K562 (cell line): Measurements from ENCODE around the gene MTHFR. TPM values are rescaled to one million over a fixed set of nuclear protein-coding genes. Genes with fewer than 3 reads are reported as not detected.

Experiments used
- ADNP ChIP-seq: fragments of 200-800 bp; sonication (Bioruptor generic); IDR thresholded peaks from 2 replicates; pipeline ENCODE4 v1.6.1; 2016; ENCODE audit warnings: missing genetic modification characterization, missing compliant biosample characterization
- DDX20 ChIP-seq: fragments of 450-650 bp; IDR thresholded peaks from 2 replicates; pipeline ENCODE4 v1.6.1; 2016; ENCODE audit warnings: missing genetic modification characterization, low read depth, mild to moderate bottlenecking, missing compliant biosample characterization, moderate library complexity
- ELF1 ChIP-seq: fragments of 200-800 bp; sonication (Bioruptor generic); IDR thresholded peaks from 2 replicates; pipeline ENCODE4 v1.6.1; 2016; ENCODE audit warnings: missing genetic modification characterization, missing compliant biosample characterization
- FOXK2 ChIP-seq, 2 experiments: fragments of 450-650 bp; IDR thresholded peaks in 1 of 2; conservative IDR thresholded peaks in 1 of 2; 2 replicates each; pipeline ENCODE4 v1.6.1; 2016; ENCODE audit warnings: low read depth in 2 of 2, mild to moderate bottlenecking in 1 of 2
- FOXM1 ChIP-seq, 2 experiments: fragments of 450-650 bp in 1 of 2; sonication (generic) in 1 of 2; formaldehyde crosslinking in 1 of 2; IDR thresholded peaks; 2 replicates each; pipeline versions ENCODE4 v1.6.1 to v1.9.0; 2017 to 2022; ENCODE audit warnings: low read depth in 2 of 2, mild to moderate bottlenecking in 2 of 2, missing genetic modification reagents in 1 of 2, moderate library complexity in 1 of 2
- KAT7 ChIP-seq: sonication (generic); formaldehyde crosslinking; IDR thresholded peaks from 2 replicates; pipeline ENCODE4 v1.8.0; 2022; ENCODE audit warnings: missing genetic modification reagents, mild to moderate bottlenecking, borderline replicate concordance
- MCM2 ChIP-seq: fragments of 450-650 bp; IDR thresholded peaks from 2 replicates; pipeline ENCODE4 v1.6.1; 2017; ENCODE audit warnings: low read depth, mild to moderate bottlenecking
- MECOM ChIP-seq: fragments of 250-450 bp; sonication (Bioruptor Pico); IDR thresholded peaks from 2 replicates; pipeline ENCODE4 v1.8.0; 2022; ENCODE audit warnings: inconsistent platforms
- NFATC3 ChIP-seq: fragments of 450-650 bp; IDR thresholded peaks from 2 replicates; pipeline ENCODE4 v1.6.1; 2017; ENCODE audit warnings: mild to moderate bottlenecking
- PRDM10 ChIP-seq: fragments of 450-650 bp; IDR thresholded peaks from 2 replicates; pipeline ENCODE4 v1.6.1; 2018; ENCODE audit not compliant: partially characterized antibody
- PRPF4 ChIP-seq: fragments of 200-400 bp; formaldehyde crosslinking; IDR thresholded peaks from one replicate; pipeline ENCODE4 v1.6.1; 2017; ENCODE audit warnings: low read length, low read depth, mild to moderate bottlenecking; ENCODE audit not compliant: insufficient read depth, poor library complexity, severe bottlenecking
- RCOR1 ChIP-seq, 2 experiments: IDR thresholded peaks; 2 replicates each; pipeline ENCODE4 v1.6.1; 2012; ENCODE audit warnings: low read depth in 2 of 2, low read length in 2 of 2, borderline replicate concordance in 1 of 2, improper control_type of control experiment in 1 of 2
- SAFB2 ChIP-seq: fragments of 200-400 bp; formaldehyde crosslinking; IDR thresholded peaks from 2 replicates; pipeline ENCODE4 v1.6.1; 2018; ENCODE audit warnings: borderline replicate concordance, low read length, low read depth, moderate library complexity; ENCODE audit not compliant: severe bottlenecking
- SETDB1 ChIP-seq: IDR thresholded peaks from one replicate; pipeline ENCODE4 v1.6.1; 2012; ENCODE audit warnings: low read length, control low read depth, inconsistent platforms
- SMARCA4 ChIP-seq: fragments of 450-650 bp; IDR thresholded peaks from 2 replicates; pipeline ENCODE4 v1.6.1; 2016
- ZNF274 ChIP-seq: IDR thresholded peaks from 2 replicates; pipeline ENCODE4 v1.6.1; 2011; ENCODE audit warnings: low read depth, mild to moderate bottlenecking, low read length, moderate library complexity, borderline replicate concordance
- ZNF668 ChIP-seq: fragments of 250-450 bp; sonication (Bioruptor Pico); IDR thresholded peaks from 2 replicates; pipeline ENCODE4 v1.8.0; 2022; ENCODE audit warnings: mild to moderate bottlenecking, inconsistent platforms
- polyA plus RNA-seq, 8 experiments: library from polyadenylated mRNA; depleted of rRNA in 4 of 8; stranded (reverse) in 5 of 8; unstranded in 3 of 8; fragments of >200 nt; fragmentation: Nextera tagmentation in 2 of 8; fragmentation: Illumina TruSeq in 1 of 8; extraction: Ambion mirVana in 2 of 8; extraction: Trizol in 1 of 8; gene quantifications; 2 replicates each; pipeline versions ENCODE4 v1.2.1 to v1.2.3, GENCODE V29; 2011 to 2014; ENCODE audit warnings: inconsistent platforms in 1 of 8, missing spikeins in 1 of 8
- total RNA-seq, 7 experiments: library from RNA; depleted of rRNA in 6 of 7; stranded (reverse); fragments of >200 nt in 6 of 7; fragmentation: Illumina TruSeq in 2 of 7; extraction: Trizol in 2 of 7; gene quantifications; 2 replicates each; pipeline versions ENCODE4 v1.2.1 to v1.2.3, GENCODE V29; 2011 to 2021; ENCODE audit warnings: low replicate concordance in 1 of 7
- TF ChIP-seq, protein P1 (sequence below), 2 experiments: IDR thresholded peaks; 2 replicates each; pipeline ENCODE4 v1.6.1; 2011; ENCODE audit warnings: borderline replicate concordance in 1 of 2, control low read depth in 1 of 2, low read depth in 1 of 2, low read length in 1 of 2, mild to moderate bottlenecking in 1 of 2, mixed read lengths in 1 of 2, moderate library complexity in 1 of 2; ENCODE audit not compliant: insufficient read depth in 1 of 2, insufficient read length in 1 of 2, poor library complexity in 1 of 2, severe bottlenecking in 1 of 2; ENCODE audit errors: extremely low read depth in 1 of 2
- TF ChIP-seq, protein P2 (sequence below), 3 experiments: IDR thresholded peaks in 2 of 3; conservative IDR thresholded peaks in 1 of 3; 2 replicates each; pipeline ENCODE4 v1.5.1; 2011 to 2012; ENCODE audit warnings: low read length in 3 of 3, mild to moderate bottlenecking in 3 of 3, control low read depth in 2 of 3, improper control_type of control experiment in 1 of 3, inconsistent platforms in 1 of 3, low read depth in 1 of 3, mixed read lengths in 1 of 3, moderate library complexity in 1 of 3; ENCODE audit not compliant: insufficient read depth in 2 of 3
- TF ChIP-seq, protein P3 (sequence below): fragments of 250-450 bp; sonication (Bioruptor Pico); IDR thresholded peaks from 2 replicates; pipeline ENCODE4 v1.8.0; 2022; ENCODE audit warnings: inconsistent platforms, mild to moderate bottlenecking, moderate library complexity, borderline replicate concordance

The MTHFR gene
- total and polyA plus RNA-seq, 9 of the 15 experiments (the other 6 are each of a cell fraction or from before 2014, with no cell fraction given) = 5.0 to 104 (median 62.6) TPM

GRCh38 chr1:11802616-11802972 is 3.2 kb downstream of the MTHFR start (continued):
- no peak for TF ChIP-seq PRDM10
- no peak for TF ChIP-seq ADNP (tag)
- TF ChIP-seq MCM2 = no peak
- TF ChIP-seq, protein P1, sequence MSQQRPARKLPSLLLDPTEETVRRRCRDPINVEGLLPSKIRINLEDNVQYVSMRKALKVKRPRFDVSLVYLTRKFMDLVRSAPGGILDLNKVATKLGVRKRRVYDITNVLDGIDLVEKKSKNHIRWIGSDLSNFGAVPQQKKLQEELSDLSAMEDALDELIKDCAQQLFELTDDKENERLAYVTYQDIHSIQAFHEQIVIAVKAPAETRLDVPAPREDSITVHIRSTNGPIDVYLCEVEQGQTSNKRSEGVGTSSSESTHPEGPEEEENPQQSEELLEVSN (IDR thresholded peaks at IDR 0.05; ENCODE audit: borderline replicate concordance in 1 of 2, extremely low read depth in 1 of 2, insufficient read depth in 1 of 2, insufficient read length in 1 of 2, low read depth in 1 of 2, low read length in 1 of 2, poor library complexity in 1 of 2, severe bottlenecking in 1 of 2) = peak in 1 of 2 experiments; percentile 22
- no peak for TF ChIP-seq SETDB1
- no peak for TF ChIP-seq ELF1 (tag)
- no peak for TF ChIP-seq SAFB2
- no peak for TF ChIP-seq PRPF4
- no peak for TF ChIP-seq DDX20 (tag)
- TF ChIP-seq MECOM (CRISPR knock-in tag) = no peak
- TF ChIP-seq KAT7 (CRISPR knock-in tag) = no peak
- TF ChIP-seq, protein P2, sequence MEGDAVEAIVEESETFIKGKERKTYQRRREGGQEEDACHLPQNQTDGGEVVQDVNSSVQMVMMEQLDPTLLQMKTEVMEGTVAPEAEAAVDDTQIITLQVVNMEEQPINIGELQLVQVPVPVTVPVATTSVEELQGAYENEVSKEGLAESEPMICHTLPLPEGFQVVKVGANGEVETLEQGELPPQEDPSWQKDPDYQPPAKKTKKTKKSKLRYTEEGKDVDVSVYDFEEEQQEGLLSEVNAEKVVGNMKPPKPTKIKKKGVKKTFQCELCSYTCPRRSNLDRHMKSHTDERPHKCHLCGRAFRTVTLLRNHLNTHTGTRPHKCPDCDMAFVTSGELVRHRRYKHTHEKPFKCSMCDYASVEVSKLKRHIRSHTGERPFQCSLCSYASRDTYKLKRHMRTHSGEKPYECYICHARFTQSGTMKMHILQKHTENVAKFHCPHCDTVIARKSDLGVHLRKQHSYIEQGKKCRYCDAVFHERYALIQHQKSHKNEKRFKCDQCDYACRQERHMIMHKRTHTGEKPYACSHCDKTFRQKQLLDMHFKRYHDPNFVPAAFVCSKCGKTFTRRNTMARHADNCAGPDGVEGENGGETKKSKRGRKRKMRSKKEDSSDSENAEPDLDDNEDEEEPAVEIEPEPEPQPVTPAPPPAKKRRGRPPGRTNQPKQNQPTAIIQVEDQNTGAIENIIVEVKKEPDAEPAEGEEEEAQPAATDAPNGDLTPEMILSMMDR (IDR thresholded peaks at IDR 0.05 in 2 of 3, conservative IDR thresholded peaks at IDR 0.05 in 1 of 3; ENCODE audit: insufficient read depth in 2 of 3, low read depth in 1 of 3, low read length in 3 of 3) = no peak
- no peak for TF ChIP-seq ZNF274
- no peak for TF ChIP-seq FOXM1 (IDR thresholded peaks at IDR 0.05; ENCODE audit: low read depth)
- TF ChIP-seq FOXM1 (CRISPR knock-in tag; IDR thresholded peaks at IDR 0.05; ENCODE audit: low read depth) = no peak
- no peak for TF ChIP-seq SMARCA4
- TF ChIP-seq RCOR1 (IDR thresholded peaks at IDR 0.05; ENCODE audit: borderline replicate concordance in 1 of 2, low read depth in 2 of 2, low read length in 2 of 2) = no peak
- TF ChIP-seq, protein P3, sequence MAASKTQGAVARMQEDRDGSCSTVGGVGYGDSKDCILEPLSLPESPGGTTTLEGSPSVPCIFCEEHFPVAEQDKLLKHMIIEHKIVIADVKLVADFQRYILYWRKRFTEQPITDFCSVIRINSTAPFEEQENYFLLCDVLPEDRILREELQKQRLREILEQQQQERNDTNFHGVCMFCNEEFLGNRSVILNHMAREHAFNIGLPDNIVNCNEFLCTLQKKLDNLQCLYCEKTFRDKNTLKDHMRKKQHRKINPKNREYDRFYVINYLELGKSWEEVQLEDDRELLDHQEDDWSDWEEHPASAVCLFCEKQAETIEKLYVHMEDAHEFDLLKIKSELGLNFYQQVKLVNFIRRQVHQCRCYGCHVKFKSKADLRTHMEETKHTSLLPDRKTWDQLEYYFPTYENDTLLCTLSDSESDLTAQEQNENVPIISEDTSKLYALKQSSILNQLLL = no peak
- 0 out of 4 replicates have a peak, but pooled peaks of 1 of the 2 experiments have one; percentile 28 for TF ChIP-seq FOXK2 (conservative IDR thresholded peaks at IDR 0.05 in 1 of 2, IDR thresholded peaks at IDR 0.05 in 1 of 2; ENCODE audit: low read depth in 2 of 2)
- no peak; the same call in 1 of the 2 replicates for TF ChIP-seq NFATC3
- no peak for TF ChIP-seq ZNF668 (CRISPR knock-in tag)
